IMR-90 (cell line): ENCODE data around the gene DNTT. TPM values are rescaled to one million over a fixed set of nuclear protein-coding genes. Genes with fewer than 3 reads are reported as not detected.
A peak's percentile ranks its signal among the peaks of the same experiment; 100 is the strongest.

Source experiments
- ATAC-seq: fragments of 200-7000 bp; cut with Tn5 transposase; 2 replicates; pipeline ENCODE4 v1.9.1; 2020; ENCODE audit warnings: low read depth, mild to moderate bottlenecking, moderate library complexity
- BruUV-seq: library from RNA; stranded (reverse); fragments of 400-500 nt; replicated peaks from 2 replicates; lab custom pipeline; 2021; lab: Mats Ljungman, UMichigan
- CTCF ChIA-PET: fragments of 300-600 bp; formaldehyde crosslinking; extraction: SDS; loops from one replicate; lab custom pipeline; 2021; ENCODE audit warnings: antibody characterized with exemption; lab: Yijun Ruan, JAX
- POLR2A ChIA-PET: fragments of 300-600 bp; sonication (Branson Sonifier 250); formaldehyde crosslinking; loops from one replicate; lab custom pipeline; 2022; ENCODE audit warnings: antibody characterized with exemption; ENCODE audit not compliant: unreplicated experiment; lab: Charles Lee
- DNase-seq: peaks from one replicate; pipeline ENCODE4 v3.0.0; 2013
- H2AFZ ChIP-seq: replicated peaks from 2 replicates; pipeline ENCODE3; 2013; ENCODE audit warnings: low read length, mild to moderate bottlenecking; ENCODE audit not compliant: poor library complexity
- H2AK5ac ChIP-seq: 2 replicates; pipeline ENCODE4 v1.6.1; 2013; ENCODE audit warnings: low read depth, low read length, inconsistent platforms
- H2AK9ac ChIP-seq: replicated peaks from 2 replicates; pipeline ENCODE3; 2013; ENCODE audit warnings: mild to moderate bottlenecking, low read depth, low read length, moderate library complexity; ENCODE audit not compliant: poor library complexity
- H2BK120ac ChIP-seq: 2 replicates; pipeline ENCODE4 v1.6.1; 2013; ENCODE audit warnings: low read depth, low read length, inconsistent platforms
- H2BK15ac ChIP-seq: 3 replicates; pipeline ENCODE4 v1.6.1; 2013; ENCODE audit warnings: low read depth, low read length, inconsistent platforms
- H2BK20ac ChIP-seq: 2 replicates; pipeline ENCODE4 v1.6.1; 2013; ENCODE audit warnings: low read depth, mild to moderate bottlenecking, inconsistent platforms, low read length, moderate library complexity
- H2BK5ac ChIP-seq: 2 replicates; pipeline ENCODE4 v1.6.1; 2013; ENCODE audit warnings: mild to moderate bottlenecking, low read depth, low read length, inconsistent platforms; ENCODE audit not compliant: poor library complexity, severe bottlenecking
- H3K14ac ChIP-seq: replicated peaks from 2 replicates; pipeline ENCODE4 v1.6.1; 2013; ENCODE audit warnings: low read depth, low read length, inconsistent platforms
- H3K18ac ChIP-seq: 2 replicates; pipeline ENCODE4 v1.6.1; 2013; ENCODE audit warnings: low read depth, low read length, control low read depth
- H3K23ac ChIP-seq: 2 replicates; pipeline ENCODE4 v1.6.1; 2013; ENCODE audit warnings: low read depth, low read length, inconsistent platforms
- H3K27ac ChIP-seq: 2 replicates; pipeline ENCODE4 v1.5.1; 2013; ENCODE audit warnings: mild to moderate bottlenecking, control low read depth, low read length; ENCODE audit not compliant: insufficient read depth
- H3K27me3 ChIP-seq: 2 replicates; pipeline ENCODE4 v1.6.1; 2013; ENCODE audit warnings: low read length; ENCODE audit not compliant: control insufficient read depth, insufficient read depth
- H3K36me3 ChIP-seq: 2 replicates; pipeline ENCODE4 v1.6.1; 2013; ENCODE audit warnings: low read length, mixed read lengths; ENCODE audit not compliant: control insufficient read depth, insufficient read depth
- H3K4ac ChIP-seq: 2 replicates; pipeline ENCODE4 v1.6.1; 2013; ENCODE audit warnings: low read depth, low read length, inconsistent platforms
- H3K4me1 ChIP-seq: 2 replicates; pipeline ENCODE4 v1.6.1; 2013; ENCODE audit warnings: low read length, mixed read lengths; ENCODE audit not compliant: control insufficient read depth, insufficient read depth
- H3K4me2 ChIP-seq: 2 replicates; pipeline ENCODE4 v1.6.1; 2013; ENCODE audit warnings: low read depth, mild to moderate bottlenecking, control low read depth, low read length, moderate library complexity
- H3K4me3 ChIP-seq: 2 replicates; pipeline ENCODE4 v1.5.1; 2013; ENCODE audit warnings: low read depth, mild to moderate bottlenecking, control low read depth, low read length, moderate library complexity; ENCODE audit not compliant: insufficient read depth
- H3K56ac ChIP-seq: 2 replicates; pipeline ENCODE4 v1.6.1; 2013; ENCODE audit warnings: low read length, inconsistent platforms; ENCODE audit not compliant: insufficient read depth; ENCODE audit errors: extremely low read depth
- H3K79me1 ChIP-seq, 2 experiments: 2 replicates each; pipeline ENCODE4 v1.6.1; 2013; ENCODE audit warnings: low read length in 2 of 2, inconsistent platforms in 1 of 2, low read depth in 1 of 2
- H3K9ac ChIP-seq: 2 replicates; pipeline ENCODE4 v1.6.1; 2013; ENCODE audit warnings: low read depth, low read length, control low read depth
- H3K9me1 ChIP-seq: 2 replicates; pipeline ENCODE4 v1.6.1; 2013; ENCODE audit warnings: low read length, inconsistent platforms; ENCODE audit not compliant: insufficient read depth
- H3K9me3 ChIP-seq: 2 replicates; pipeline ENCODE4 v1.6.1; 2013; ENCODE audit warnings: low read length; ENCODE audit not compliant: control insufficient read depth, insufficient read depth
- H4K20me1 ChIP-seq: 2 replicates; pipeline ENCODE4 v1.6.1; 2013; ENCODE audit warnings: low read length, inconsistent platforms; ENCODE audit not compliant: insufficient read depth
- H4K5ac ChIP-seq: 2 replicates; pipeline ENCODE4 v1.6.1; 2013; ENCODE audit warnings: mild to moderate bottlenecking, low read depth, low read length, control low read depth
- H4K8ac ChIP-seq, 2 experiments: 2 replicates each; pipeline ENCODE4 v1.6.1; 2013; ENCODE audit warnings: low read depth in 2 of 2, low read length in 2 of 2, control low read depth in 1 of 2, inconsistent platforms in 1 of 2
- H4K91ac ChIP-seq: 2 replicates; pipeline ENCODE4 v1.6.1; 2013; ENCODE audit warnings: low read depth, low read length, inconsistent platforms; ENCODE audit not compliant: insufficient read depth
- BHLHE40 ChIP-seq: fragments of 150-350 bp; IDR thresholded peaks from 2 replicates; pipeline ENCODE4 v1.6.1; 2016; ENCODE audit warnings: mild to moderate bottlenecking, low read depth, low read length
- ELK1 ChIP-seq: fragments of 150-350 bp; IDR thresholded peaks from 2 replicates; pipeline ENCODE4 v1.6.1; 2016; ENCODE audit warnings: low read depth, mild to moderate bottlenecking, low read length, moderate library complexity, borderline replicate concordance
- MAZ ChIP-seq: IDR thresholded peaks from 2 replicates; pipeline ENCODE4 v1.6.1; 2012; ENCODE audit warnings: low read depth, mild to moderate bottlenecking, low read length, improper control_type of control experiment, moderate library complexity, borderline replicate concordance
- RFX5 ChIP-seq: IDR thresholded peaks from 2 replicates; pipeline ENCODE4 v1.8.0; 2012; ENCODE audit warnings: low read depth, mild to moderate bottlenecking, low read length, moderate library complexity
- WGBS, 2 experiments: methylation state at CpG; one replicate each; pipeline versions ENCODE4 v1.1.5 to v1.1.7; 2013; ENCODE audit warnings: missing lambda C conversion rate in 2 of 2; ENCODE audit not compliant: insufficient read length in 1 of 2; ENCODE audit errors: extremely low coverage in 2 of 2; 5-methylcytosine and 5-hydroxymethylcytosine counted together
- dilution Hi-C: fragments of 300-500 bp; cut with HindIII; formaldehyde crosslinking; loops from one replicate; pipeline ENCODE4 v1.14.3; 2018; ENCODE audit warnings: low sequenced_read_pairs; ENCODE audit not compliant: unreplicated experiment
- in situ Hi-C: fragments of 300-500 bp; cut with MboI; formaldehyde crosslinking; loops from 3 replicates; pipeline ENCODE4 v1.14.3; 2019; ENCODE audit warnings: low sequenced_read_pairs, inconsistent platforms, mixed read lengths
- intact Hi-C: fragments of 100-400 bp; cut with micrococcal nuclease; formaldehyde crosslinking; loops from 2 replicates; pipeline ENCODE4 v1.10.0; 2022
- polyA plus RNA-seq, 3 experiments: library from polyadenylated mRNA; depleted of rRNA; stranded (reverse); fragments of >200 nt; gene quantifications; 2 replicates each; pipeline ENCODE4 v1.2.3, GENCODE V29; 2012; ENCODE audit warnings: low replicate concordance in 1 of 3
- total RNA-seq: library from RNA; depleted of rRNA; stranded (reverse); fragments of >200 nt; gene quantifications from 2 replicates; pipeline ENCODE4 v1.2.3, GENCODE V29; 2012

The DNTT gene
- total and polyA plus RNA-seq, 2 of the 4 experiments (the other 2 are of a cell fraction): not detected

GRCh38 chr10:96374639-96374984 is 70.4 kb downstream of the DNTT start:
- H3K36me3 ChIP-seq: no peaks in the 10 kb centered on the region
- DNase-seq: no peak
- no peak overlapping the region for H3K23ac ChIP-seq
- in situ Hi-C loops (no loop called here), dilution Hi-C loops (no loop called here), intact Hi-C loops (loop anchor here (10.0 kb wide), 1 partner anchor 660 kb away; no protein-coding TSS in a partner anchor)
- H3K27ac ChIP-seq: no peak overlapping the region
- no peak overlapping the region; the same call in 1 of the 2 replicates for H3K4me3 ChIP-seq
- no peak overlapping the region for H3K4ac ChIP-seq
- no peak overlapping the region for H2AK9ac ChIP-seq
- H2AK5ac ChIP-seq: no peak overlapping the region
- no peak overlapping the region for H3K9ac ChIP-seq
- H3K9me1 ChIP-seq: peaks cover 3% of the 10 kb centered on the region; the same call in 1 of the 2 replicates
- no peak overlapping the region for H2BK120ac ChIP-seq
- H3K14ac ChIP-seq: no peak overlapping the region
- H3K9me3 ChIP-seq: no peaks in the 10 kb centered on the region
- peaks cover 14% of the 10 kb centered on the region for H3K27me3 ChIP-seq
- H3K4me2 ChIP-seq: no peak overlapping the region
- no peaks in the 10 kb centered on the region for H4K20me1 ChIP-seq
- H3K18ac ChIP-seq: no peak overlapping the region
- no peak overlapping the region for H4K91ac ChIP-seq
- TF ChIP-seq BHLHE40 (no peak), RFX5 (no peak), ELK1 (no peak), MAZ (no peak)
- no peak overlapping the region for H2BK20ac ChIP-seq
- ChIA-PET CTCF (interaction anchor here (0.6 to 1.4 kb wide), 6 partner anchors 8 to 1967 kb away, joined by 3 to 5 read pairs (median 4); no protein-coding TSS in a partner anchor), POLR2A (no interaction called here)
- no peak for ATAC-seq
- no peak overlapping the region for H4K8ac ChIP-seq
- no peaks in the 10 kb centered on the region for H3K79me1 ChIP-seq
- 25% methylated on average over 3 of the region's 9 CpGs; no CpG with 5 or more reads in 1 of the 2 experiments for WGBS, 2 experiments
- no peak overlapping the region for H3K56ac ChIP-seq
- BruUV-seq: no TSS peak
- H2BK5ac ChIP-seq: no peak overlapping the region
- no peaks in the 10 kb centered on the region for H3K4me1 ChIP-seq
- peak overlapping the region; percentile 92 for H2AFZ ChIP-seq
- H4K5ac ChIP-seq: no peak overlapping the region
- H2BK15ac ChIP-seq: no peak overlapping the region
